Measurements from ENCODE around the gene MYO1G.

MYO1G gene

DNA sequence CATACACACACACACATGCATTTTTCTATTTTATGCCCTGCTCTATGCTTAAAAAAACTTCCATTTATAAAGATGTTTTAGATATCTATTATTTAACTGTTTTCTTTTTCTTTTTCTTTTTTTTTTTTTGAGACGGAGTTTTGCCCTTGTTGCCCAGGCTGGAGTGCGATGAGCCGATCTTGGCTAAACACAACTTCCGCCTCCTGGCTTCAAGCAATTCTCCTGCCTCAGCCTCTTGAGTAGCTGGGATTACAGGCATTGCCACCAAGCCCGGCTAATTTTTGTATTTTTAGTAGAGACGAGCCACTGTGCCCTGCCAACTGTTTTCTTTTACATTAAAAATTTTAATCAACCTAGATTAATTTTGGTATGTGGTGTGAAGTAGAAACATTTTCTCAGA lies 47.9 kb downstream of the MYO1G start:
- no peak for DNase-seq (ENCODE audit: low spot score)
- TF ChIP-seq, protein P1, sequence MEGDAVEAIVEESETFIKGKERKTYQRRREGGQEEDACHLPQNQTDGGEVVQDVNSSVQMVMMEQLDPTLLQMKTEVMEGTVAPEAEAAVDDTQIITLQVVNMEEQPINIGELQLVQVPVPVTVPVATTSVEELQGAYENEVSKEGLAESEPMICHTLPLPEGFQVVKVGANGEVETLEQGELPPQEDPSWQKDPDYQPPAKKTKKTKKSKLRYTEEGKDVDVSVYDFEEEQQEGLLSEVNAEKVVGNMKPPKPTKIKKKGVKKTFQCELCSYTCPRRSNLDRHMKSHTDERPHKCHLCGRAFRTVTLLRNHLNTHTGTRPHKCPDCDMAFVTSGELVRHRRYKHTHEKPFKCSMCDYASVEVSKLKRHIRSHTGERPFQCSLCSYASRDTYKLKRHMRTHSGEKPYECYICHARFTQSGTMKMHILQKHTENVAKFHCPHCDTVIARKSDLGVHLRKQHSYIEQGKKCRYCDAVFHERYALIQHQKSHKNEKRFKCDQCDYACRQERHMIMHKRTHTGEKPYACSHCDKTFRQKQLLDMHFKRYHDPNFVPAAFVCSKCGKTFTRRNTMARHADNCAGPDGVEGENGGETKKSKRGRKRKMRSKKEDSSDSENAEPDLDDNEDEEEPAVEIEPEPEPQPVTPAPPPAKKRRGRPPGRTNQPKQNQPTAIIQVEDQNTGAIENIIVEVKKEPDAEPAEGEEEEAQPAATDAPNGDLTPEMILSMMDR (IDR thresholded peaks at IDR 0.05; ENCODE audit: extremely low read depth, insufficient read depth, missing control alignments) = no peak
- in situ Hi-C loops (cut with MboI; ENCODE audit: low pct_unique_long_range_greater_than_20kb, low sequenced_read_pairs, unreplicated experiment) = no loop called here

DNA sequence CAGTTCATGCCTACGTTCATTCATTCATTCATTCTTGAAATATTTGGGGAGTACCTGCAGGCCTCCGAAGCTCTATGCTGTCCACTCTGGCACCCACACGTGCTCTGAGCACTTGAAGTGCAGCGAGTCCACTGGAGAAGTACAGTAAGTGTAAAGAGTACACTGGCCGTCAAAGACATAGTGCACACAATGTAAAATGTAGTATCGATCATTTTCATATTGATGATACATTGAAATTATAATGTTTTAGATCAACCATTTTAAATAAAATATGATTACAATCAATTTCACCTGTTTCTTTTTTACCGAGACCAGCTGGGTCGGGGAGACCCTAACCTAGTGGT lies 56.5 kb downstream of the MYO1G start:
- TF ChIP-seq, protein P1 (IDR thresholded peaks at IDR 0.05; ENCODE audit: extremely low read depth, insufficient read depth, missing control alignments) = no peak
- in situ Hi-C loops (cut with MboI; ENCODE audit: low pct_unique_long_range_greater_than_20kb, low sequenced_read_pairs, unreplicated experiment) = loop anchor here (10.0 kb wide), 1 partner anchor 328 kb away; no protein-coding TSS in a partner anchor

DNA sequence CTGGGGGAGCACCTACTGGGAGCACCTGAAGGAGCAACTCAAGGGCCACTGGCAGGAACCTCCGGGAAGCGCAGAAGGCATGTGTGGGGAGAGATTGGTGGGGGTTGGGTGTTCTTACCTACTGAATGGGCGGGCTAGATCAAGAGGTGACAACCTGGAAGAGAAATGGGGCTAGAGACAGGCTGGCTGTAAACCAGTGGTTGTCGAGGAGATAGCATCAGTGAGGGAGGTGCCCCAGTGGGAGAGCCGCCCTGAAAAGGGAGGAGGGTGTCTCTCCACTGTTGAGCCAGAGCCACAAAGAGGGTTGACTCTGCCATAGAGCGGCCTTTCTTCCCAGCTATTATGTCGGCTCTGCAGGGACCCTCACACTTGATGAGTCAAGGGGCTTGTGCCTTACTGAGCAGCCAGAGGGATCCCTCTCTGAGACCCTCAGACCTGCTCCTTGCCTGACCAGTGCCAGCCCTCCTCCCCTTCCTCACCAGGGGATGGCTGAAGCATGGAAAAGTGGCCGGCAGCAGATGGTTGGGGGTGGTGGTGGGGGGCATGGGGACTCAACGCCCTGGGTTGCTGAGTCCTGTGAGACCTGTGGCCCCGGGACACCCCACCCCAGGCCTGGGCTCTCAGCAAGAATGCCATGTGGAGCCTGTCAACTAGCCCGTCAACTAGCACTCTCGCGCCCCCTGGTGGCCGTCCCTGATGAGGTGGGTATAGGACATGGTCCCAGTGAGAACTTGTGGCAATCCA lies 57.0 kb downstream of the MYO1G start:
- in situ Hi-C loops (cut with MboI; ENCODE audit: low pct_unique_long_range_greater_than_20kb, low sequenced_read_pairs, unreplicated experiment) = loop anchor here (10.0 kb wide), 1 partner anchor 327 kb away; no protein-coding TSS in a partner anchor
- DNase-seq (ENCODE audit: low spot score) = peak; percentile 82
- TF ChIP-seq, protein P1 (IDR thresholded peaks at IDR 0.05; ENCODE audit: extremely low read depth, insufficient read depth, missing control alignments) = peak; percentile 95

More for the DNA sequence above, 56.5 kb downstream of the MYO1G start:
- DNase-seq (ENCODE audit: low spot score) = no peak

DNA sequence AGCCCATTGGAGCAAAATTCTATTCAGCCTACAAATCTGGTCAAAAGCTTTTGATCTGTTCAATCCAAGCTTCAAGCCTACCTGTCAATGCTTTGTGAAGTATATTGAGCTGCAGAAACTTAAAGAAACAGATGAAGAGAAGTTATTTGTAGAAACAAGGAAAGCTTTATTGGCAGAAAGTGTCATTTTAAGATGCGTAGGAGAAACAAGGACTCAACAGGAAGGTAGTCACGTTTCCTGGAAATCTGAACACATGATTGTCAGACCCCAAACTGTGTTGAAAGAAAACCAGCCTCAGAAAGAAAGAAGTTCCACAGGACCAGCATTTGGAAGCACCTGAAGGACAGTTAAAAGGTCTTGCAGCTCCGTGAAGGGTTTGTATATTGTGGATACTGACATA lies 58.7 kb downstream of the MYO1G start:
- TF ChIP-seq, protein P1 (IDR thresholded peaks at IDR 0.05; ENCODE audit: extremely low read depth, insufficient read depth, missing control alignments) = no peak
- in situ Hi-C loops (cut with MboI; ENCODE audit: low pct_unique_long_range_greater_than_20kb, low sequenced_read_pairs, unreplicated experiment) = loop anchor here (10.0 kb wide), 1 partner anchor 325 kb away; no protein-coding TSS in a partner anchor
- no peak for DNase-seq (ENCODE audit: low spot score)

DNA sequence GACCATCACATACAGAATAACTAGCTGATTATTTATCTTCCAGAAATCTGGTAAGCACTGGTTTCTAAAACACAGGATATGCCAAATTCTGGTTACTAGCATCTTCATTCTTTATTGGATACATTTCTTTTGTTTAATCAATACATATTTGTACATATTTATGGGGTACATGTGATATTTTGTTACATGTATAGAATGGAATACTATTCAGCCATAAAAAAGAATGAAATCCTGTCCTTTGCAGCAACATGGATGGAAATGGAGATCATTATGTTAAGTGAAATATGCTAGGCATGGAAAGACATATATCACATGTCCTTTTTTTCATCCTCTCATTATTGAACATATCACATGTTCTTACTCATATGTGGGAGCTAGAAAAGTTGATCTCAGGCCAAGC lies 60.8 kb downstream of the MYO1G start:
- no peak for DNase-seq (ENCODE audit: low spot score)
- in situ Hi-C loops (cut with MboI; ENCODE audit: low pct_unique_long_range_greater_than_20kb, low sequenced_read_pairs, unreplicated experiment) = no loop called here
- TF ChIP-seq, protein P1 (IDR thresholded peaks at IDR 0.05; ENCODE audit: extremely low read depth, insufficient read depth, missing control alignments) = no peak

DNA sequence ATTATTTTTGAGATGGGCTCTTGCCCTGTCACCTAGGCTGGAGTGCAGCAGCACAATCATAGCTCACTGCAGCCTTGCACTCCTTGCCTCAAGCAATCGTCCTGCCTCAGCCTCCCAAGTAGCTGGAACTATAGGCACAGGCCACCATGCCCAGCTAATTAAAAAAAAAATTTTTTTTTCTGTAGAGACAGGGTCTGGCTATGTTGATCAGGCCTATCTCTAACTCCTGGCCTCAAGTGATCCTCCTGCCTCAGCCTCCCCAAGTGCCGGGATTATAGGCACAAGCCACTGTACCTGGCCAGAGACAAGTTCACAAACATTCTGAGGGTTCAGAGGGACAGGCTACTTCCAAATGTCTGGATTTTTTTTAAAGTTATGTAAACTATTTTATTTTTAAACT lies 61.4 kb downstream of the MYO1G start:
- in situ Hi-C loops (cut with MboI; ENCODE audit: low pct_unique_long_range_greater_than_20kb, low sequenced_read_pairs, unreplicated experiment) = no loop called here
- TF ChIP-seq, protein P1 (IDR thresholded peaks at IDR 0.05; ENCODE audit: extremely low read depth, insufficient read depth, missing control alignments) = no peak
- DNase-seq (ENCODE audit: low spot score) = no peak
